GM18858 (cell line): ENCODE results near the gene CSNK1E.

Experiments
- ATAC-seq: cut with Tn5 transposase; IDR thresholded peaks from one replicate; pipeline ENCODE4 v1.9.1; 2021; ENCODE audit not compliant: unreplicated experiment

Gene CSNK1E

GRCh38 chr22:38282397-38282796, 34.8 kb downstream of the CSNK1E start:
- ATAC-seq, result no peak

DNA sequence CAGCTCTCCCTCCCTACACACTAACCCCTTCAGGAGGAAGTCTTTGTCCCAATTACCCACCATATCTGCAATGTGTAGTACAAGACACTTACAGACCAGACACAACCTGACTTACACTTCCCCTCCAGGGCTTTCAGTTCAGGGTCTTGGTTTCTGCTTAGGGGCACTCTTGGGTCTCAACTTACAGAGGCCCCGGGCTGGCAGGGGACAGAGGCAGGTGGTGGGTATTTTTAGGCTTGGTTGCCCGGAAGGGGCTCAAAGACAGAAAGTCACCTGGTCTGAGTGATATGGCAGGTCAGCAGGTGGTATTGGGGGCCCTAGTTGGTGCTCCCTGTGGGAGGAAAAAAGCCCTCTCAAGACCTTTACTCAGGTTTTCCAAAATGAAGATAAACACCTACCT, 41.1 kb downstream of the CSNK1E start:
- no peak for ATAC-seq

DNA sequence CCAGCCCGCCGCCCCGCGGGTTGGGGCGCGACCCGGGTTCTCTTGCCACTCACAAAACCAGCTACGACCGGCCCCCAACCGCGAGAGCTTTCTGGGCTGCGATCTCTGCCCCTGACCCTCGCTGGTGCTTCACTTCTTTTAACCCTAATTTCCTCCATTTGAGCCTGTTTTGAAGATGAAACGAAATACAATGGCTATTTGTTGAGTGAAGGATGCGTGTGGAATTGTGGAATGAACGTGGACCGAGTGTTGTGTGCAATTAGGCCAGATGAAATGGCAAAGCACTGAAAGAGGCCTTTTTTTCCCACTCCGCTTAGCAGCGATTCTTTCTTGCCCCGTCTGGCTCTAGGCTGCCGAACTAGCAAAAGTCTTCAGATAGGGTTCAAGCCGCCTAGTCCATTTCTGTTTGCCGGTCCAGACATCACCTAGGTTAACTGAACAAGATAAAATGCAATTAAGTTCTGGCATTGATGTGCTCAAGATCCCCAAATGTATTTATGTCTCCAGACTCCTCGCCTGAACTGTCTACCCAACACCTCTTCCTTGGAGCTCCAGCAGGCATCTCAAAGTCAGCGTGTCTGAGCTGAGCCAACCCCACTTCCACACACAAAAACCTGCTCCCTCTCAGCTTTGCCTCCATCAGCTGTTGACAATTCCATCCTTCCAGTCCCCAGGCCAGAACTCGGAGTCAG, 44.0 kb downstream of the CSNK1E start:
- no peak for ATAC-seq

DNA sequence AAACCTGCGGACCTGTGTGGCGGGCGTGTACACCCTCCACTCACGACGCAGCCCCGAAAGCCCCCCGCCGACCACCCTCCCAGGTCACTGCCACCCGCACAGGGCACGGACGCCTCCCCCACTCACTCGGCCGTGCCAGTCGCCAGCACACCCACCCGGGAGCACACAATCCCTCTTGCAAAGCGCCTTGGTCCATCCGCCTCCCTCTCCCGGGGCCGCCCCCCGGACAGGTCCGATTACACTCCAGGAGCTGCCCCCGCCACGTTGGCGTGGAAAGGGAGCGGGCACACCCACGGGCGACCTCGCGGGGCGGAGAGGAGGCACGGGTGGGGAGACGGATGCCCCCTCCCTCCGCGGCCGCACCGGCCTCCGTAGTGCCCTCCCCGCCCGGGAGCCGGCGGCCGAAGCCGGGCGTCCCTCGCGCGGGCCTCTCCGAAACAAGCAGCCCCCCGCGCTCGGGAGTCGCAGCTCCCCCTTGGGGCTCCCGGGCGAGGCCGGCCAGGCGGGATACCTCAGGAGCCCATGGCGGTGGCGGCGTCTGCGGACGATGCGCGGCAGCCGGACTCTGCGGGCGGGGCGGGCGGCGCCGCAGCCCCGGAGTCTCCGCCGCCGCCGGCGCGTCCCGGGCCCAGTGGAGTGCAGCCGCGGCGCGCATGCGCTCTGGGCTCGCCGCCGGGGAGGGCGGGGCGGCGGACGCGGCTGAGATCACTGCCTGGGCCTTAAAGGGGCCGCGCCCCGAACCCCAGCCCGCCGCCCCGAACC, 44.7 kb downstream of the CSNK1E start, which contains the start of gene TMEM184B:
TMEM184B (minus strand) TSS at position 638 of the 762 bp plus-strand sequence. CDS start 25,049 bp downstream, outside the sequence.
- no peak for ATAC-seq

DNA sequence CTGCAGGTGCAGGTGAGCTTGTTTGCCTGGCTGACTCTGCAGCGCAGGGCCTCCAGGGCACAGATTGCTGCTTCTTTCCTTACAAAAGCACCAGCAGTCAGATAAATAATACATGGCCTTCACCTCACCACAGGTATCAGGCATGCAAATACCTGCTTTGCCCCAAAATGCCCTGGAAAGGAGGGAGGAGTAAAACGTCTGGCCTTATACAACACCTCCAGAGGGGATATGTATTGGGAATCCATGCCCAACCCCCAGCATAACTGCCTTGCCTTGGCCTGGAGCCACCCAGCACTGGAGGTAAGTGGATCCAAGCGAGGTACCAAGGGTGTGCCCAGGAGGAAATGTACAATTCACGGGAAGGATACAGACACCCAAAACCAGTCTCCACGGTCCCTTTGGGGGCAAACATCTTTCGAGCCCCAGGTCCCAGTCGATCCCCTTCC, 45.3 kb downstream of the CSNK1E start:
- ATAC-seq, result no peak

- no peak for ATAC-seq
These were observed 46.1 kb downstream of the CSNK1E start for GRCh38 chr22:38271101-38271500.

- ATAC-seq, result no peak
These were observed 46.9 kb downstream of the CSNK1E start for GRCh38 chr22:38270091-38270992.

GRCh38 chr22:38269466-38269865, 47.8 kb downstream of the CSNK1E start:
- ATAC-seq, result no peak

GRCh38 chr22:38267086-38267485, 50.1 kb downstream of the CSNK1E start:
- ATAC-seq, result no peak

- no peak for ATAC-seq
These were observed 51.1 kb downstream of the CSNK1E start for GRCh38 chr22:38266120-38266519.

DNA sequence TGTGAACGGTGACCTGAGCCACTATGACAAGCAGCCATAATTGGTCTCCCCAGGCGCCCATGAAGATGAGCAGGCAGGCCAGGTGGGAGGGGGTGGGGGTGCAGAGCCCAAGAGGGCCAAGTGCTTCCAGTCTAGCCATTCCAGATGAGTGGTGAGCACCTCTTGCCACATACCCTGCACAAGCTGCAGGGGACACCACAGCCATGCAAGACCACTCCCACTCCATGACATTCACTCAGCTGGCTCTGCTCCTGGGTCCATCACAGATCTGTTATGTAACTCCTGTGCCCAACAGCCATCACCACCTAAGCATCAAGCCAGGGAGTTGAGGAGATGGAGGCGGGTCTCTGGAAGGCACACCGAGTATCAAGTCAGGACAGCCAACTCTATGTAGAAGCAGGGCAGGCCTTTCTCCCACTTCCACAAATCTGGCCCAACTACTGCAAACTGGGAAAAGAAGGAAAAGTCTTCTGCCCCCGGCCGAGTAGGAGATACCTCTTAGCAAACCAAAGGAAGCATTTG, 52.9 kb downstream of the CSNK1E start:
- ATAC-seq, result no peak

DNA sequence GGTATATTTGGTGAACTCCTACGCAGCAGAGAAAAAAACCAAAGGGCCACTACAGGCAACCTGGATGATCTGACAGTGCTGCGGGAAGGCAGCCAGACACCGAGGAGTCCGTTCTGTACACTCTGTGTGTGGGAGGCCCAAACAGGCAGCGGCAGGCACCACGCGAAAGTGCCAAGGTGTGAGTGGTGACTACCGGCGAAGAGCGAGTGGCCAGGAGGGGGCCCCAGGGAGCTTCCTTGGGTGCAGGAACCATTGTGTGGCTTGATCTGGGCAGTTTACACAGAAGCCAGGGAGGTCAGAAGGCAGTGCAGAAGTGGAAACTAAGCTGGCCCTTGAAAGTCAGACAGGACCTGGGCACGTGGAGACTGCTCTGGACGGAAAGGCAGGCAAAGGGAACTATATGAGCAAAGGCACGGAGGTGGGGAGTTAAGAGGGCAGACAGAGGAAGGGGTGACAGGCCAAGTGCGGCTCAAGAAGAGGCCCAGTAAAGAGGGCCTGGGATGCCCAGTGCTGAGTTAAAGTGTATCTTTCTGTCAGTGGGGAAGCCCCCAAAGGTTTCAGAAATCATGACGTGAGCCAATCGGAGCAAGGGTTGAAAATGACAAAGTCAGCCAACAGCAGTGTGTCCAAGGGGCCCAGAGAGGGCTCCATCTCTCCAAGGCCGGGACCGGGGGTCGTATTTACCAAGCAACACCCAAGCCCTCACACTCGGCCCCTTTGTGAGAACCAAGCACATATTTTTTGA, 55.0 kb downstream of the CSNK1E start:
- no peak for ATAC-seq

DNA sequence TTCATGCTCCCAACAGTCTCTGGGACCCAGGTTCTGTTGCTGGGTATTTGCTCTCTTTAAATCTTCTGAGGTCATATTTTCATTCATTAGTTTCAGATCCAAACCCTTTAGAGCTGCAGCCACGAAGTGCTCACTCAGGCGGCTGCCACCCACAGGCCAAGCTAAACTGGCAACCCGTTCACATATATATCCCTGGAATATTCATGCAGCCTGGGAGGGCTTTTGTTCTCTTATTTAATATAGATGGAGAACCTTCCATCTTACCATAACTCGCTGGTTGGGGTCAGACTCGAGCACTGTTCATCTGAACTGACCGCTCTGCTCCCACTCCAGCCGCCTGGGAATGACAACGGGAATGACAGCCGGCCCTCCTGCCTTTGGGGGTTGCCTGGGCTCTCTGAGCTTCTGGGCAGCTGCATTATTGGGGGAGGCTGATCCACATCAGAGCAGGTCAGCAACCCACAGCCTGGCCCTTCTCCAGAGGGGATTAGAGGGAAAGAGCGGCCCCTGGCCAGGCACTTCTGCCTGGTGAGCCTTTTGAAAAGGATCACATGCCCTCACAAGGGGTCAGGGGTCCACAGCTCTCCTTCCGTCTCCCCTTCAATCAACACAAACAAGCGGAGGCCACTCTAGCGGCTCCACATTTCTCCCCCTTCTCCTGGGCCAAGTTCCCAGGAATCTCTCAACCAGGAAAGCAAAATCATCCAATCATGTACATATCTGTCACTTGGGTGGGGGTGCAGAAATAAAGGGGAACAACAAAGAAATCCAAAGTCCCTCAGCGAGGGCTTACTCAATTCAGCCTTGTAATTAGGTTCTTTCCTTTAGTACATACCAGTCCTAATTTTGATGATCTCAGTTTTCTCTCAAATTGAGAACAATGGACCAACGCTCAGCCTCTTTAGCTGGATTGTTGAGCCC, 56.2 kb downstream of the CSNK1E start:
- no peak for ATAC-seq

DNA sequence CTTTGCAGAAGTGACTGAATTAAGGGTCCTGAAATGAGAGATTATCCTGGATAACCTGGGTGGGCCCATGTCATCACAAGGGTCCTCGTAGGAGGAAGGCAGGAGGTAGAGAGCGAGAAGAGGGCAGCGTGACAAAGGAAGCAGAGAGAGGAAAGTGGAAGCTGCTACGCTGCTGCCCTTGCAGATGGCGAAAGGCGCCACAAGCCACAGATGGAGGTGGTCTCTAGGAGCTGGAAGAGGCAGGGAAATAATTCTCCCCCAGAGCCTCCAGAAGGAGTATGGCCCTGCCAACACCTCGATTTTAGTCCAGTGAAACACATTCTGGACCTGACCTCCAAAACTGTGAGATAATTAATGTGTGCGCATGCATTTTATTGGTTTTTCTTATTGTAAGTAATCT, 57.9 kb downstream of the CSNK1E start:
- no peak for ATAC-seq

DNA sequence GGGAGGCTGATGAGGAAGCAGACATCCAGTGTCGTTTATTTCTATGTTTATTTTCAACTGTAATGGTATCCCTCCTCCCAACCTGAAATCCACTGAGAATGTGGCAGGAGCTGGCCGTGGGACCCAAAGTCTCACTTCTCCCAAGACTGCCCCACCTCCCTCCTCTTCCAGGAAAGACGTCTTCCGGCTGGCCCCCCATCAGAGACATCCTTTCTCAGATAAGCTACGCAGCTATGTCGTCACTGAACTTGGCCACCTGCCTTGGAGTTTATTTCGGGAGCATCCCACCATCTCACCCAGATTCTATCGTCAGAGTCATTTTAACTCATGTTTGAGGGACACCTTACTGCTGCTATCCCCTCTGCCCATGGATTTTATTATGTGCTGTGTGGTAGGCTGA, 58.3 kb downstream of the CSNK1E start:
- ATAC-seq, result no peak

DNA sequence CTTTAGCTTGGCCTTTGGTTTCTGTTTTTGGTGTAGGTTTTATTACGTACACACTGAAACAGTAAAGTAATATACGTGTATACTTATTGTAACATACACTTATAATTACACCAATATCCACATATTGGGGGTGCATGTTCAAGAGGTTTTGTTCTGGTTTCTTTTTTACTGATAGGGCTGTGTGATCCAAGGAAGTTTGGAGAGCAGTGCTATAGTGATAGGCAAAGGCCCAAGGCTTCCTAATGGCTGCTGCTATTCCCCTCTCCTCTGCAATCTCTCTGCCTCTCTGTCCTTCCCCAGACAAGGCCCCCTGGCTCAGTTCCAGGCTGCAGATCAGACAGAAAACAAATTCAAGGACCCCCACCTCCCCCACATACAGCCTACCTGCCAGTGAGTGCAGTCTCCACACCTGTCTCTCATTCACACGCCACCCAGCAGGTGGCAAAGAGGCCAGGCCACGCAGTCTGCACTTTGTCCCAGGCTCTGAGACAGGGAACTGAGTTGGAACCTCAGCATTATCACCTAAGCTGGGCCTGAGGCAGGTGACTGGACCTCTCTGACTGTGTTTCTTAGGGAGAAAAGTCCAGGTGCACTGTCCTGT, 59.5 kb downstream of the CSNK1E start:
- no peak for ATAC-seq

DNA sequence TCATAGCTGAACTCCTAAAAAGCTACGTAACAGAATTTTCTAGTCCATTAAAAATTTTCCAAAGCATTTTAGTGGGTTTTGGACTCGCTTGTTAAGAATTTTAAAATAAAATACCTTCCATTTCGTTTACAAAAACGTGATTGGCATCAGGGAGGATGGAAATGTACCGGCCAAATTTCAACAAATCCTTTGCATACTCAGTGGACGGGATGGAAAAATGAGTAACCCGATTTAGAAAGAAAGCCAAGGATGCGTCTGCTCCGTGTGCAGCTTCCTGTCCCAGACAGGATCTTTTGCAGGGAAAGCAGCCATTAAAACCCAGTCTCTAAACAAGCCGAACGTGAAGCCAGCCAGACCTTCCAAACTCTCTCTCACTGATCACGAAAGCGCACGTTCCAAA, 60.1 kb downstream of the CSNK1E start:
- no peak for ATAC-seq

DNA sequence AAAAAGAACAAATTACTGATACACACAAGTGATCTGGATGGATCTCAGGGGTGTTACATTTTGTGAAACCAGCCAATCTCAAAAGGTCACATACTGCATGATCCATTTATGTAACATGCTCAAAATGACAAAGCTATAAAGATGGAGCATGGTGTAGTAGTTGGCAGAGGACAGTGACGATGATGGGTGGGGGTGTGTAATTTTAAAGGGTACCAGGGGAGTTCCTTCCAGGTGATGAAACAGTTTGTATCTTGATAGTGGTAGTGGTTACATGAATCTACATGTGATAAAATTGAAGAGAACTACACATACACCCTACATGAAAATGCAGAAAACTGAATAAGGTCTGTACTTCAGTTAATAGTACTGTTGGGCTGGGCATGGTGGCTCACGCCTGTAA, 61.5 kb downstream of the CSNK1E start:
- no peak for ATAC-seq

DNA sequence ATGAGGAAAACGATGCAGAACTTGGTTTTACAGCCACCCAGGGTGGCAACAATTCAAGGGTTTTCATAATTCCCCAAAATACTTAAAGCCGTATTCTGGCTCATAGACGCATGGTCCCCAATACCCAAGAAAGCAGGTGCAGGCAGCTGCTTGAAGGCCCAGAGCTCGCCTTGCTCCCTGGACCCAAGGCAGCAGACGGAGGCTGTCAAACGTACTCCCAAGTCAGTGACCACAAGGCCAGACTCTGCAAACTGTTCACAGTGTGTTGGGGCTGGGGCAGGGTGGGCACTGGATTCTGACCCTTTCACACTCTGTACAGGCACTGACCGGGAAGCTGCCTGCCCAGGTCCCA, 65.9 kb downstream of the CSNK1E start:
- no peak for ATAC-seq
